GM21737 (cell line): Measurements from ENCODE around the gene BCL7A.
"Not testable (repeated sequence)": the region's sequence is repeated elsewhere in the genome, so short reads cannot be mapped to it uniquely, and the experiment has no call there.

Experiments
- ATAC-seq: cut with Tn5 transposase; IDR thresholded peaks from one replicate; pipeline ENCODE4 v1.9.1; 2021; ENCODE audit warnings: mild to moderate bottlenecking, moderate library complexity; ENCODE audit not compliant: unreplicated experiment

Gene BCL7A

DNA sequence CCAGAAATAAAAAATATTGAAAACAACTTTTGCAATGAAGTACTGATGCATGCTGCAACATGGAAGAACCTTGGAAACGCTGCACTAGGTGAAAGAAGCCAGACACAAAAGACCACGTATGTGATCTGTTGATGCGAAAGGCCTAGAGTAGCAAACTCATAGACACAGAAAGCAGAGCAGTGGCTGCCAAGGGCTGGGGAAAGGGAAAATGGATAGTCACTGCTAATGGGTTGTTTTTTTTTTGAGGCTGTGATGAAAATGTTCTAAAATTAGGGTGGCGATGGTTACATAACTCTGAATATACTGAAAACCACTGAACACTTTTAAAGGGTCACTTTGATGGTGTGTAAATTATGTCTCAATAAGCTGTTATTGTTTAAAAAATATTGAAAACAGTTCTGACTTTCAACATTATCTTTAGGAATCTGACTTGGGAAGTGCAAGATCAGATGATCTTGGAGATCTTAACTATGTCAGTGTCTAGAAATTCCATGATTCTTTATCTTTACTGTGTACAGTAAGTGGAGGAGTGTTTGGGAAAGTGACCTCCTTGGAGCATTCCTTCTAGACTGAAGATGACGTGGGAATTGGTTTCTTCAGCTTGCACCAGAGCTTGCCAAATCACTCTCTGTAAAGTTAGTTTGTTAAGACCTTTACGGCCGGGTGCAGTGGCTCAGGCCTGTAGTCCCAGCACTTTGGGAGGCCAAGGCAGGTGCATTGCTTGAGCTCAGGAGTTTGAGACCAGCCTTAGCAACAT is 69.3 kb downstream of the BCL7A start:
- ATAC-seq, result no peak

DNA sequence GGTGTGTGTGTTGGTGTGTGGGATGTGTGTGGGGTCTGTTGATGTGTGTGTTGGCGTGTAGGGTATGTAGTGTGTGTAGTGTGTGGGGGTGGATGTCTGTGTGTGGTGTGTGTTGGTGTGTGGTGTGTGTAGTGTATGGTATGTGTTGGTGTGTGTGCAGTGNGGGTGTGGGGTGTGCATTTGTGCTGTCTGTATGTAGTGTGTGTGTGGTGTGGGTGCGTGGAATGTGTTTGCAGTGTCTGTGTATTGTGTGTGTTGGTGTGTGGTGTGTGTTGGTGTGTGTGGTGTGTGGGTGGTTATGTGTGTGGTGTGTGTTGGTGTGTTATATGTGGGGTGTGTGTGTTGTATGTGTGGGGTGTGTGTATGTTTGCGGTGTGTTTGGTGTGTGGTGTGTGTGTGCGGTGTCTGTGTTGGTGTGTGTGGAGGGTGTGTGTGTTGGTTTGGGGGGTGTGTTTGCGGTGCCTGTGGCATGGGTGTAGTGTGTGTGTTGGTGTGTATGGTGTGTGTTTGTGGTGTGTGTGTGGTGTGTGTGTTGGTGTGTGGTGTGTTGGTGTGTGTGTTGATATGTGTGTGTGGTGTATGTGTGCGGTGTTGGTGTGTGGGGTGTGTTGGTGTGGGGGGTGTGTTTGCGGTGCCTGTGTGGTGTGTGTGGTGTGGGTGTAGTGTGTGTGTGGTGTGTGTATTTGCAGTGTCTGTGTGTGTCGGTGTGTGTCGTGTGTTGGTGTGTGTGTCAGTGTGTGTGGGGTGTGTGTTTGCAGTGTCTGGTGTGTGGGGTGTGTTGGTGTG is 71.6 kb downstream of the BCL7A start:
- ATAC-seq, result no peak

DNA sequence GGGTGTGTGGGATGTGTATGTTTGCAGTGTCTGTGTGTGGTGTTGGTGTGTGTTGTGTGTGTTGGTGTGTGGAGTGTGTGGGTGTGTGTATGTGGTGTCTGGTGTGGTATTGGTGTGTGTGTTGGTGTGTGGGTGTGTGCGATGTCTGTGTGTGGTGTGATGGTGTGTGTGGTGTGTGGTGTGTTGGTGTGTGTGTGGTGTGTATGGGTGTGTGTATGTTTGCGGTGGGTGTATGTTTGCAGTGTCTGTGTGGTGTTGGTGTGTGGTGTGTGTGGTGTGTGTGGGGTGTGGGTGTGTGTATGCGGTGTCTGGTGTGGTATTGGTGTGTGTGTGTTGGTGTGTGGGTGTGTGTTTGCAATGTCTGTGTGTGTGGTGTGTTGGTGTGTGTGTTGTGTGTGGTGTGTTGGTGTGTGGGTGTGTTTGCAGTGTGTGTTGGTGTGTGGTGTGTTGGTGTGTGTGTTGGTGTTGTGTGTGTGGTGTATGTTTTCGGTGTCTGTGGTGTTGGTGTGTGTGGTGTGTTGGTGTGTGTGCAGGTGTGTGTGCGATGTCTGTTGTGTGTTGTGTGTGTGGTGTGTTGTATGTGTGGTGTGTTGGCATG is 72.6 kb downstream of the BCL7A start:
- no peak for ATAC-seq

DNA sequence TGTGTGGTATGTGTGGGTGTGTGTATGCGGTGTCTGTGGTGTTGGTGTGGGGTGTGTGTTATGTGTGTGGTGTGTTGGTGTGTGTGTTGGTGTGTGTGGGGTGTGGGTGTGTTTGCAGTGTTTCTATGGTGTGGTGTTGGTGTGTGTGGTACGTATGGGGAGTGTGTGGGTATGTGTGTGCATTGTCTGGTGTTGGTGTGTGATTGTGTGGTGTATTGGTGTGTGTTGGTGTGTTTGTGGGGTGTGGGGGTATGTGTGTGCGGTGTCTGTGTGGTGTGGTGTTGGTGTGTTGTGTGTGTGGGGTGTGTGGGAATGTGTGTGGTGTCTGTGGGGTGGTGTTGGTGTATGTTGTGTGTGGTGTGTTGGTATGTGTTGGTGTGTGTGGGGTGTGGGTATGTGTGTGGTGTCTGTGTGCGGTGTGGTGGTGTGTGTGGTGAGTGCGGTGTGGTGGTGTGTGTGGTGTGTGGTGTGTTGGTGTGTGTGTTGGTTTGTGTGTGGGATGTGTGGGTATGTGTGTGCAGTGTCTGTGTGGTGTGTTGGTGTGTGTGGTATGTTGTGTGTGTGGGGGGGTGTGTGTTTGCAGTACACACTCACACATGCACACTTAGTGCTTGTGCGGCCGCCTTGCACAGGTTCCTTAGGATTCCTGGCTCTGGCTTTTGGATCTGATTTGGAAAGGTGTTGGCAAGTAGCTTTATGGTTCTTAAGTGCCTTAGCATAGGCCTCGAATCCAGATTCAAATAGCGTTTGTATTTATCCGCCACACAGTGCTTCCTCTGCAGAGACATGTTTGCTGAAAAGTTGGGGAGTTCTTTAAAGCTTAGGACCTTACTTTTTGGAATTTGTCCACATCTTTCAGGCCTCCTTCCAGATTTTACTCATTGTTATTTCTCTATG is 73.3 kb downstream of the BCL7A start:
- ATAC-seq, result no peak

DNA sequence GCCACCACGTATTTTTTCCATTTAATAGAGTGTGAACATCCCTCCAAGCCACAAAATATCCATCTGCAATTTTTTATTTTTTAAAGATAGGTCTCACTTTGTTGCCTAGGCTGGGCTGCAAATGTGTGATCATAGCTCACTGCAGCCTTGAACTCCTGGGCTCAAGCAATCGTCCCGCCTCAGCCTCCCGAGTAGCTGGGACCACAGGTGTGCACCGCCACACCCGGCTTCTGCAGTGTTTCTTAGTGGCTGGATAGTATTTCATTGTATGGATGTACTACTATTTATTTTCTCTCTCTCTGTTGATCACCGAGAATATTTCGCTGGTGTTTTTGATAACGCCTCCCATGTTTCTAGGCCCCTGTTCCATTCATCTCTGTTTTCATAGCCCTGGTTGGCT is 74.3 kb downstream of the BCL7A start:
- ATAC-seq, result no peak

DNA sequence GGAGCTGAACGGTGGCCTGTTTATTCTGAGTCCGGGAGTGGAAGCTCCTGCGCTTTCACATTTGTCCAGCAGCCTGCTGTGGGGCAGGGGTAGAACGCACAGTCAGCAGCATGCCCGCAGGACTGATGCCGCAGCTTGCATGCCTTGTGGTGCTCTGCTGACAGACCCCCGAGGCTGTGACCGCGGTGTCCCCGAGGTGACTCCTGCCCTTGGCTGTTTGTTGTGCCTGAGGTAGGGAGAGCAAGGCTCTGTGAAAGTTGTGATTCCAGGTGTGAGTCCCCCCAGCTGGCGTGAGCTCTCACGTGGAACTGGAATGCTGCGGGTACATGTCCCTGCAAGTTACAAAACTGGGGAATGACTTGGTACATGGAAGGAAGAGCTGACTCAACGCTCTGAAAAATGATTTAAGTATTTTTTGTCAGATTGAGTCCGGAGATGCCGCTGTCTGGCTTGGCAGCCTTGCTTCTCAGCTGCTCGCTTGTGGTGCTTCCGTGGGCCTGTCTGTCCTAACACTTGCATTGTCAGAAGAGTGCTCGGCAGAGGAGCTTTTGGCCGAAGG is 75.0 kb downstream of the BCL7A start:
- no peak for ATAC-seq

DNA sequence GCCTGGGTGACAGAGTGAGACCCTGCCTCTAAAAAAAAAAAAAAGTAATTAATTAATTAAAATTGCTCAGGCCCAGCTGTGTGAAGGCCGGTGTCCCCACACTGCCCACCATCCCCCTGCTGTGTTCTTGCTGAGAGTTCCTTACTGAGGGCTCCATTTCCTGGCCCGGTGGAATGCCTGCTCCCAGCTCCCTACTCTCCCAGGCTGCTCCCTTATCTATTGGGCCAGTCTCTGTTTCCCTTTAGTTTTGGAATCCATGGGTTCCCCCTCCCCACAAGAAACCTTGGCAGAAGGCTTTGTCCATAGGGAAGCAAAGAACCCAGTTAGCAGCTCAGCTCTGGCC is 75.9 kb downstream of the BCL7A start:
- ATAC-seq, result no peak

DNA sequence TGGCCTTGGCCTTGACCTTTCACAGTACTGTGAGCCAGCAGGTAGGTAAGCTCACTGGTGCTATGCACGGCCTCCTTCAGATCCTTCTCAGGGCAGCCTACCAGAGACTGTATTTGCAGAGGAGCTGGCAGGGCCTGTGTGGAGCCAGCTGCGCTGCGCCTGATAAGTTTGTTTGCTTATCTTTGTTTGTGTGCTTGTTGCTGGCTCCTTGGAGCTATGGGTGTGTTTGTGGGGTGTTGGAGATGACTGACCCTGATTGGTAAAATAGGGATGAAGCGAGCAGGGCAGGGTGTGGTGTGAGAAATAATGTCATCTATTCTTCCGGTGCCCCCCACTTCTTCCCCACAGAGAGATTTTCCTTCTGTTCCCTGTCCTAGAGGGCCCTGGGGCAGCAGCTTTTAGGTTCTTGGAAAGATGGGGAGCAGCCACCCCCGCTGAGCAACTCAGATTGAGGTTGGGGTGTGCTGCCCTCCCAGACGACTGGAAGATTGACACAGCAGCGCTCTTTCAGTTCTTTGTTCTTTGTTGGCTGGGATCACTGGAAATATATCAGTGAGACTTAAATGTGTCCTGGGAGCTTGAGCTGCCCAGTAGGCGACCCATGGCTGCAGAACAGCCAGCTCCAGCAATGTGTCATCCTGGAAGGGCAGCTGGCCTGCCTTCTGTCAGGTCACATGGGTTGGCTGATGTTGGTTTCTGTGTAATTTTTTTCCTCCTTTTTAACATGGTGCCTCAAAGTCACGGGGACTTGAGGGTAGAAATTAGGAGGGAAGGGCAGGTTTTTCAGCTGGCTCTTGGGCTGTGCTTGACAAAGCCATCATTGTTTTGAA is 76.5 kb downstream of the BCL7A start:
- ATAC-seq, result no peak

DNA sequence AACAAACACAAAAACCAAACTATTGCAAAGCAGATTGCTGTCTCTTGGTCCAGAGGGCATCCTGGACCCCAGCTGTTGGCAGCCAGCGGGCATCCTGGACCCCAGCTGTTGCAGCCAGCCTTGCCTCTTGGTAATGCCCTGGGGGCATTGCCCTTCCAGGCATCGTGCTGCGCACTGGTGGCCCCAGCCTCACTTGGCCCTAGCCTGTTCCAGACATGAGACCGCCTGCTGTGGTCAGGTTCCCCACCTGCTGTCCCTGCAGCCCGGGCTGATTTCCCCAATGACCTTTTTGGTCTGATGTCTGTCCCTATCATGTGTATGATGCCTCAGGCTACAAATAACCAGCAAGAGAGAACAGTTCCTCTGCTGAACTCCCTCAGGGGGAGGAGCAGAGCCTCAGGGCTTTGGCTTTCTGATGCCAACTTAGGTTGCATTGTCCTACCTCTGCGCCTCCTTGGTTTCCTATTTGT is 77.6 kb downstream of the BCL7A start:
- no peak for ATAC-seq

DNA sequence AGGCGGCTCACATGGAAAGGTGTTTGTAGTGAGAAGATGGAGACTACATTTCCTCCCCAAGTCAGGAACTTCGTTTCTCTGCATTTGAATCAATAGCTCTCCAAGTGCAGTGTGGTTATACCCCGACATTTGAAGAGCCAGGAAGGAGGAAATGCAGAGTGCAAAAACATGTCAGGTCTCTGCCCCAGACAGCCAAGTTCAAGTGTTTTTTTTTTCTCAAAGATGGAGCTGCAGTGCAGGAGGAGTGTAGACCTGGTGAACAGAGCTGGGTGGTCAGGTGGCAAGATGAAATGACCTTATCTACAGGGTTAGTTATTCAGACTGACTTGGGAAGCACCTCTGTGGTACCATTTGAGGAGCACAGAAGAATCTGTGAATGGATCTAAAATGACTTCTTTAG is 78.2 kb downstream of the BCL7A start:
- no peak for ATAC-seq

DNA sequence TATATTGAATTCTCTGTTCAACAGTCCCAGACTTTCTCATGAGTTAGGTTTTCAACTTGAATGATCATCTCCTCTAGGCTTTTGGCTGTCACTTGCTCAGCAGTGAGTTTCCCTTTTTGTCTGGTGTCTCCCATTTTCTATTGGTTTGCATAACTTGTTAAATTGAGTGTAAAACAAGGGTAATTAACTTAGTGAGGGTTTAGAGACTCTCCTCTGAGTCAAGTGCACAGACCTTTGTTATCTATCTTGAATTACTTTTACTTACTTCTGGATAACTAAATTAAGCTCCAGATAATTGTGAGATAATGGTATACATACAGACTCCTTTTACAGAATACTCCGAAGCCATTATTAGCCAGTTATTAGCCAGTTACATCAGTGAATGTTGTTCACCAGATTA is 78.9 kb downstream of the BCL7A start:
- ATAC-seq, result no peak

DNA sequence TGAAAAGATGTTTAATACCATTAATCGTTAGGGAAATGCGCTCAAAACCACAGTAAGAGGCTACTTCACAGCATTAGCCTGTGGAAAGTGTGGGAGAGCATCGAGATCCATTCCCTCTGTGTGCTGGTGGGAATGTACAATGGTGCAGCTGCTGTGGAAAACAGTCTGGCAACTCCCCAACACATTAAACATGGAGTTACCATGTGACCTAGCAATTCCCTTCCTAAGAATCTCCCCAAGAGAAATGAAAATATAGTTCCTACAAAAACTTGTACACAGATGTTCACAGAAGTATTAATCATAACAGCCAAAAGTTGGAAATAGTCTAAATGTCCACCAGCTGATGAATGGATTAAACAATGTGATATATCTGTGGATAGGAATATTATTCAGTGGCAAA is 80.6 kb downstream of the BCL7A start:
- ATAC-seq, result no peak

DNA sequence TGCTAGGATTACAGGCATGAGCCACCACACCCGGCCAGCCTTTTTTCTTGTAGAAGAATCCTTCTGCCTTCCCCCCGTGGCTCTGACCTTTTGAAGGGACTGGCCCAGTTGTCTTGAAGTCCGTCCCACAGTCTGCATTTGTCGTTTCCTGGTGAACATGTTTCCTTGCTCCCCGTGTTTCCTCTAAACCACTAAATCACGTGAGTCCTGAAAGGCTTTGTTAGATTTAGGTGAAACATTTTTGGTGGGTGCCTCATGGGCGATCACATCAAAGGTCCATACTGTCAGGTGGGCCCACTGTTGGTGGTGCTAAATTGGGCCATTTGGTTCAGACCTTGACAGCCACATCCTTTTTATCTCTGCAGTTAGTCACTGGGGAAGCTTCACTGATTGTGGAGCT is 83.2 kb downstream of the BCL7A start:
- no peak for ATAC-seq

DNA sequence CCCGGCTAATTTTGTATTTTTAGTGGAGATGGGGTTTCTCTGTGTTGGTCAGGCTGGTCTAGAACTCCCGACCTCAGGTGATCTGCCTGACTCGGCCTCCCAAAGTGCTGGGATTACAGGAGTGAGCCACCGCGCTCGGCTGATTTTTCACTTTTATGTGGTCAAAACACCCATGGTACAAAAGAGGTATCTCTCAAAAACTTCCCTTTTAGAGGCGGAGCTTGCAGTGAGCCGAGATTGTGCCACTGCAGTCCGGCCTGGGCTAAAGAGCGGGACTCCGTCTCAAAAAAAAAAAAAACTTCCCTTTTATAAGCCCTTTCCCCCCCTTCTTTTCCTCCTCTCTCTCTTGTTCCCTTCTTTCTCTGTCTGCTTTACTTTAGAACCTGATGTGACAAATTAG is 83.8 kb downstream of the BCL7A start:
- not testable (repeated sequence) for ATAC-seq

DNA sequence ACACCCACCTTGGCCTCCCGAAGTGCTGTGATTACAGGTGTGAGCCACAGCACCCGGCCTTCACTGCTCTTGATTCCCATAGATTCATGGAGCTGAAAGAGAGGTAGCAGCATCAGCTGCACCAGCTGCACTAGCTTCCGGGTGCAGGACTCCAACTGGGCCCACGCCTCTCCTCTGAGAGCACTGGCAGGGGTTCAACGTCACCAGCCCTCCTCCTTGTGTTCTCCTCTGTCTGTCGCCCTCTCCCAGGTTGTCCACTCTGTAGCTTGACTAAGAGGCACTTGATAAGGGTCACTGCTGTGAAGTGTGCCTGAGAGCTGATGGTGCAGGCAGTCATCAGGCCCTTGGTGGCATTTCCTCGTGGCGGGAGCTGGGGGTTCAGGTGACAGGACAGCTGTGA is 85.2 kb downstream of the BCL7A start:
- no peak for ATAC-seq

DNA sequence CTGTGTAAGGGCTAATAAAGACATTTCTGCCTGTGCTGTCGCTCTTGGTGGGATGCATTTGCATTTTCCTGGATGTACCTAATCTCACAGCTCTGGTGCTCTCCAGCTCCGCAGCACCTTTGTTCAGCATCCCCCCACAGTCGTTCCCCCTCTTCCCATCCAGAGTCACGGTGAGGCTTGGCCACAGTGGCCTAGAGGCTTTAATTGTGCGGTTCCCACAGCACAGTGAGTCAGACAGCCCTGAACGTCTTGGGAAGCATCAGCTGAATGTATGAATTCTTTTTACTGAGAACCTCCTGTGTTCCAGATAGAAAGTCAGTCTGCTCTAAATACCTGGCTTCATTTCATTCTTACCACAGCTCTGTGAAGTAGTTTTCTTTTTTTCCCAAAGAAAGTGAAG is 85.6 kb downstream of the BCL7A start:
- no peak for ATAC-seq

DNA sequence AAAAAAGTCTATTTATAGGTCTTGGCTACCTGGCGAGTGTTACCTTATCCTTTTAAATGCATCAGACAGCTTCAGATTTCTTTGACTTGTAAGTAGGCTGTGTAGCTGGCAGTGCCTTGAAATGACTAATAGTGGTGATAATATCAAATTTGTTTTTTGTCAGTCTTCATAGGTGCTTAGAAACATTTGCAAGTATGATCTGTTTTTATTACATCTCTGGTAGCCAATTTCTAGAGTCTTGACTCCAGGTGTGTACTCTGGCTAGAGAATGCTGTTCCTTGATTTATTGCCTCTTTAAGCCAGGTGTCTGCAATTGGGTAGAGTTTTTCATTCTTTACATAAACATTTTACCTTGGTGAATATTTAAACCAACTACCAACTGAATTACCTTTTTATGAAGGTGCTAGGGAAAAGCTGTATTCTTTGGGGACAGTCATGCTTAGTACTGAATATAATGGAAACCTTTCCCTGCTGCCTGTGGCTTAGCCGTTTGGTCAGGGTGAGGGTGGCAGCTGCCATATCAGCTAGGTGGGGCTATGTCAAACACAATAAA is 89.5 kb downstream of the BCL7A start:
- ATAC-seq, result no peak
